Posterior cingulate gyrus (tissue), 11 donors: ENCODE data around the gene GINS3.

Experiments used
- DNase-seq, 10 donors: peaks; one replicate each; pipeline versions ENCODE4 v3.0.0 to v3.0.0-alpha.2; 2020 to 2021; ENCODE audit warnings: mixed read lengths in 3 of 10
- intact Hi-C: fragments of 100-400 bp; cut with DNase I; formaldehyde crosslinking; loops from one replicate; pipeline ENCODE4 v1.15.1; 2023

Gene GINS3

GRCh38 chr16:58392215-58393137 is at the start of gene GINS3:
TSS of gene GINS3 (plus strand) at chr16:58392471. CDS start at chr16:58392602, 131 bp downstream.
- peak; percentile 87 to 98 (median 91) for DNase-seq
- intact Hi-C loops, result no loop called here

- intact Hi-C loops, result no loop called here
- DNase-seq, result no peak
Measured at GRCh38 chr16:58343562-58343961, 48.7 kb upstream of the GINS3 start.

- no peak for DNase-seq
- intact Hi-C loops, result no loop called here
Measured at GRCh38 chr16:58345574-58346354, 46.5 kb upstream of the GINS3 start.

DNA sequence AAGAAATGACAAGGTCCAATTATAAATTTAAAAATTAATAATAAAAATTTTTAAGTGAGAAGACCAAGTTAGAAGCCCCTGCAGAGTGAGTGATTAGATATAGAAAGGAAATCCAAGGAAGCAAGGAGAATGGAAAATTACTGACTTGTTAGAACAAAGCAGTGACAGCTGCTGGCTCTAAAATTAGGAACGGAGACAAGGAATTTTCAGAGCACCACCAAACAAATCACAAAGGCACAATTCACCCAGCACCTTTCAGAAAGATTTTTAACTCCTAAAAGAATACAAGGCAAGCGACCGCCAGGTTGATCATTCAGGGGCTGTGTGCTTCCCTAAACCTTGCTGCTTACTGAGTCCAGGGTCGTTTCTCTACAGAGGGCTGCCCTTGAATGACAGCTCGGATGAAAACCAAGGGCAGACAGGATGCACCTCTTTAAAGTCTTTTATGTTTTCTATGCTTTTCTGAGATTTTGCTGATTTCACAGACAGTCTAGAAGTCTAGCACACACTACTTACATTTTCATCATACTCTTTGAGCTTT is 45.4 kb upstream of the GINS3 start:
- DNase-seq, result no peak
- intact Hi-C loops, result no loop called here

GRCh38 chr16:58348986-58349385 is 43.3 kb upstream of the GINS3 start:
- intact Hi-C loops, result no loop called here
- no peak for DNase-seq

DNA sequence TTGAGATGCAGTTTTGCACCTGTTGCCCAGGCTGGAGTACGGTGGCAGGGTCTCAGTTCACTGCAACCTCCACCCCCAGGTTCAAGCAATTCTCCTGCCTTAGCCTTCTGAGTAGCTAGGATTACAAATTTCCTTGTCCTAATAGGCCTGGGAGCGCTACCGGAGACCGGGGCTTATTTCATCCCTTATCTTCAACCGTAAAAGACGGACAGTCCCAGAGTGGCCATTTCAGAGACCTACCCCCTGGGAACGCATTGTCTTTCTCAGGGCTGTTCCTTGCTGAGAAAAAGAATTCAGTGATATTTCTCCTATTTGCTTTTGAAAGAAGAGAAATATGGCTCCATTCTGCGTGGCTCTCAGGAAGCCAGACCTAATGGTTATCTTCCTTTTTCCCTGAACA is 39.6 kb upstream of the GINS3 start:
- intact Hi-C loops, result no loop called here
- DNase-seq, result no peak

GRCh38 chr16:58360041-58360634 is 32.1 kb upstream of the GINS3 start:
- DNase-seq, result no peak
- intact Hi-C loops, result no loop called here

DNA sequence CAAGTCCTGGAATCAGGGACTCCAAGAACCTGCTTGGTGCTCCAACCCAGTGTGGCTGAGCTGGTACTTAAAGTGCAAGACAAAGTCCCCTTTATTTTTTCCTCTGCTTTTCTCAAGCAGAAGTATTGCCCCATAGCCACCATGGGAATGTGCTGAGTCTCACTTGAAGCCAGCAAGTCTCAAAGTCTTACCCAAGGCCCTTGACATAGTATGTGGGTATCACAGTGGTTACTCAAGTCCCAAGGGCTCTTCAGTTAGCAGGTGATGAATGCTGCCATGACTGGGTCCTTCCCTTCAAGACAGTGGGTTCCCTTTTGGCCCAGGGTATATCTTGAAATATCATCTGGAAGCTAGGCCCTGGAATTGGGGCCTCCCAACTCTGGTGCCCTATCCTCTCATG is 30.5 kb upstream of the GINS3 start:
- DNase-seq, result no peak
- intact Hi-C loops, result no loop called here

- intact Hi-C loops, result no loop called here
- DNase-seq, result no peak
Measured at GRCh38 chr16:58363746-58364393, 28.4 kb upstream of the GINS3 start.

DNA sequence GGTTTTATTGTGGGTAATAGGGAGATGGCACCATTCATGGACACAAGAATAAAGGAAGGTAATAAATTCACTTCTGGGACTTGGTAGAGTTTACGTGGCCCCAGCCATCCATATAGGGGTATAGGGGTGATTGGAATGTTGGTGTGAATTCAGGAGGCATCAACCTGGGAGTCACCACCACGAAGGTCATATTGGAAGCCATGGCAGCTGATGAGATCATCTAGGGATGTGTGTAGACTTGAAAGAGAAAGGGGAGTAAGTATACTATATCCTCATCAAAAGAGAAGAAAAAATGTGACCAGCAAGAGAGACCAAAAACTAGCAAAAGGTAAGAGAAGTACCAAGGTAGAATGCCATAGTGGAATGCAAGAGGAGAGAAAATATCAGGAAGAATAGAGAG is 26.6 kb upstream of the GINS3 start:
- intact Hi-C loops, result no loop called here
- DNase-seq, result no peak

- DNase-seq, result no peak
- intact Hi-C loops, result no loop called here
Measured at GRCh38 chr16:58366247-58367031, 25.8 kb upstream of the GINS3 start.

GRCh38 chr16:58367252-58367651 is 25.0 kb upstream of the GINS3 start:
- intact Hi-C loops, result no loop called here
- DNase-seq, result no peak

GRCh38 chr16:58371841-58372240 is 20.4 kb upstream of the GINS3 start:
- no peak for DNase-seq
- intact Hi-C loops, result no loop called here

GRCh38 chr16:58375386-58375785 is 16.9 kb upstream of the GINS3 start:
- no peak for DNase-seq
- intact Hi-C loops, result no loop called here

DNA sequence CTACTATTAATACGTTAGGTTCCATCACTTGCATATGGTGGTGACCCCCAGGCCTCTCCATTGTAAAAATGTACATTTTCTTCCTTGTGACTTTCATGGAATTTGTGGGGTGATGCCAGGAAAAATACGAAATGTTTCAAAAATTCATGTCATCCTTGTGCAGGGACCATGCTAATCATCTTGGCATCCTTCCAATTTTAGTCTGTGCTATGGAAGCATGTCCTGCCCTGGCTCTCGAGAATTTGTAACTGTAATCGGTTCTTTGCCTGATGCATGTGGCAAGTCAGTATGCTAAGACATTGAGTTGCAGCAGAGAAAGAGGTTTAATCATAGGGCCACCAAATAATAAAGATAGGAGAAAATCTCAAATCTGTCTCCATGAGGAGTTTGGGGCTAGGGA is 14.3 kb upstream of the GINS3 start:
- no peak for DNase-seq
- intact Hi-C loops, result no loop called here

DNA sequence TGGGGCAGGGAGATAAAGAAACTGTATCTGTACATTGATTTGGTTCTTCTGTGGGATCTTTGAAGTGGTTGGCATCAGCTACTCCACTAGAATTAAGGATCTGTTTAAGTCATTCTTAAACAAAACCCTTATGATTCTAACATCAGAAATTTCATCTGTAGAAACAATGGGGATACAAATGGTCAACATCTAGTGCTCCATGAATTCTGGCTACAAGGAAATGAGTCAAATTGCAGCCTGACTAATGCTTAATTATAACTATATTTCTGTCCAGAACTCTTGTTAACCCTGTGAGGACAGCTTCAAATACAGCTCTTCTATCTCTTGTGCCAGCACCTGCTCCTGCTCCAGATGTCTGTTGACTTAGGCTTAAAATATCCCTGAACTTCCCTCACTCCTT is 13.9 kb upstream of the GINS3 start:
- DNase-seq, result no peak
- intact Hi-C loops, result no loop called here

- intact Hi-C loops, result no loop called here
Measured at GRCh38 chr16:58379736-58380135, 12.5 kb upstream of the GINS3 start.

GRCh38 chr16:58381661-58382060 is 10.6 kb upstream of the GINS3 start:
- no peak for DNase-seq
- intact Hi-C loops, result no loop called here

More at GRCh38 chr16:58379736-58380135, 12.5 kb upstream of the GINS3 start:
- no peak for DNase-seq

DNA sequence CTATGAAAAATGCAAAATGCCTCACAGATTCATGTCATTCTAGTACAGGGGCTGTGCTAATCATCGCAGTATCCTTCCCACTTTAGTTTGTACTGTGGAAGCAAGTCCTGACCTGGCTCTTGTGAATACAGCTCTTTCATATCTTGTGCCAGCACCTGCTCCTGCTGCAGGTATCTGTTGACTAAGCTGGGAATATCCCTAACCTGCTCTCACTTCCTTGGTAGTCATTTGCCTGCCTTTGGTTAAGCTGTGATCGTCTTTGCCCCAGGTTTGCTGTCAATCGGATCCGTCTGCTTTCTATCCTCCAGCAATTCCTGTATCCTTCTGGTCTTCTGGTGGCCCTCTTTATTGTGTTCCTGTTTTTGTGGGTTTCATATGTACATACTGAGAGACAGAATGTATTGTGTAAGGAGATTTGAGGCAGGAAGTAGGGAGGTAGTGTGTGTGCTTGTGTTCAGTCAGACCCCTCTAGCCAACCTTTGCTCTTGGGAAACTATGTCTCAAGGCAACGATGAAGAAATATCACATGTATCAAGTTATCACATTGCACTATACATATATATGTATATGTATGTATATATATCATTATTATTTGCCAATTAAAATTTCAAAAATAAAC is 7.7 kb upstream of the GINS3 start:
- no peak for DNase-seq
- intact Hi-C loops, result no loop called here
